Sigmoid colon (tissue), 7 donors: ENCODE data around the gene FAM149B1. TPM values are rescaled to one million over a fixed set of nuclear protein-coding genes. Genes with fewer than 3 reads are reported as not detected.

Experiments used
- DNase-seq: peaks from one replicate; pipeline ENCODE4 v3.0.0-alpha.2; 2019
- H3K27ac ChIP-seq, 4 donors: fragments of 200-600 bp; sonication (generic); one replicate each; pipeline ENCODE4 v1.5.1; 2016 to 2019; ENCODE audit warnings: mild to moderate bottlenecking in 1 of 4
- H3K27me3 ChIP-seq, 3 donors: fragments of 200-600 bp; sonication (generic); one replicate each; pipeline ENCODE4 v1.5.1; 2019; ENCODE audit warnings: mild to moderate bottlenecking in 1 of 3
- H3K36me3 ChIP-seq, 4 donors: fragments of 200-600 bp; sonication (generic); one replicate each; pipeline ENCODE4 v1.5.1; 2016 to 2019
- H3K4me1 ChIP-seq, 4 donors: fragments of 200-600 bp; sonication (generic); one replicate each; pipeline ENCODE4 v1.5.1; 2017 to 2019
- H3K4me3 ChIP-seq, 4 donors: fragments of 200-600 bp; sonication (generic); one replicate each; pipeline ENCODE4 v1.5.1; 2017 to 2019; ENCODE audit warnings: mild to moderate bottlenecking in 2 of 4, moderate library complexity in 1 of 4
- H3K9me3 ChIP-seq, 4 donors: fragments of 200-600 bp in 3 of 4; sonication (generic) in 3 of 4; one replicate each; pipeline versions ENCODE4 v1.5.1 to v1.6.1; 2013 to 2019
- EP300 ChIP-seq, 4 donors: sonication (generic); formaldehyde crosslinking; IDR thresholded peaks; one replicate each; pipeline ENCODE4 v1.6.1; 2017; ENCODE audit warnings: antibody characterized with exemption in 4 of 4
- POLR2A ChIP-seq, 2 donors: fragments of 450-650 bp; IDR thresholded peaks; one replicate each; pipeline ENCODE4 v1.6.1; 2016; ENCODE audit warnings: antibody characterized with exemption in 2 of 2, mild to moderate bottlenecking in 2 of 2, moderate library complexity in 2 of 2
- POLR2AphosphoS5 ChIP-seq, 4 donors: sonication (generic); formaldehyde crosslinking; IDR thresholded peaks; one replicate each; pipeline ENCODE4 v1.6.1; 2017; ENCODE audit warnings: antibody characterized with exemption in 4 of 4
- WGBS, 2 donors: extraction: QIAGEN DNeasy Blood & Tissue Kit; methylation state at CpG; one replicate each; pipeline ENCODE4 v1.1.7; 2013; 5-methylcytosine and 5-hydroxymethylcytosine counted together
- intact Hi-C: fragments of 100-400 bp; cut with DNase I; formaldehyde crosslinking; loops from one replicate; pipeline ENCODE4 v1.15.1; 2023
- polyA plus RNA-seq, 3 donors: library from polyadenylated mRNA; stranded (reverse); fragments of 200-250 nt; gene quantifications; one replicate each; pipeline ENCODE4 v1.2.3, GENCODE V29; 2013
- total RNA-seq, 4 donors: library from RNA; depleted of rRNA; stranded (reverse); fragments of >200 nt; gene quantifications; one replicate each; pipeline ENCODE4 v1.1.0, GENCODE V29; 2016
- TF ChIP-seq, protein P1 (sequence below), 4 experiments: fragments of 450-650 bp in 3 of 4; fragments of 200-600 bp in 1 of 4; IDR thresholded peaks; one replicate each; pipeline ENCODE4 v1.5.1; 2016 to 2019; ENCODE audit warnings: antibody characterized with exemption in 4 of 4, mild to moderate bottlenecking in 3 of 4, moderate library complexity in 2 of 4
- donor health status: healthy with polysubstance abuse.
- donor health status: Bipolar disorder and iron deficiency.
- donor health status: healthy.

FAM149B1 gene
- total and polyA plus RNA-seq, 7 donors: 12.1 to 22.7 (median 14.4) TPM

DNA sequence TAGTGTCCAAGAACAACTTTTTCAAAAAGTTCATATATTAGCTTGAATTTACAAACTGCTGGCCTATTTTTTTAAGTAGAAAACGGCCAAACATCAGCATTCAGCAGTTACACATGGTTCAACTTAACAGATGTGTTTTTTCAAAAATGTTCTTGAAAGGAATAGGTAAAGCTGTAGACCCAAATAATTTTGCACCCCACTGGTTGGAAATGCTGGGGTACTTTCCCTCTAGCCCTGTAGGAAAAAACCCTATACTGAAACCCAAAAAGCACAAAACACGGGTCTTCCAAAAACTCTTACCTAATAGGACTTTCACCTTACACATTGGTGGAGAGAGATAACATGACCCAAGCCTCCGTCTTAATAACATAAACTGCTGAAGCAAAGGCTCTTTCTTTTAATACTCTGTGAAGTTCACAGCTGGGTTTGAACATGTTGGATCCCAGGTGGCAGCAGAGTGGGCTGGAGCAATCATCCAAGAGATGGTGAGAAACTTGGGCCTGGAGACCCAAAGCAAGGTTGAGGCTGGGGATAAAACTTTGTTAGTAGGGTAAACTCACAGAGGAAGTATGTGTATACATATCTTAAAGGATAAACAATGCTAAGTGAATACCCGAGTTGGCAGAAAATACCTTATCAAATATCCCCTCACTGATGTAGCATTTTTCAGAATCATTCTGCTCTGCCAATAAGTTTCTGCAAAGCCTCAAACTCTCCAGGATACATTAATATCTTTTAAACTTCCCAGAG lies 79.8 kb downstream of the FAM149B1 start:
- DNase-seq: no peak
- Histone ChIP-seq H3K4me1 (peaks cover 0 to 42% (median 36%) of the 10 kb centered on the region in 4 donors), H3K4me3 (peak overlapping the region; percentile 66 to 98 (median 76)), H3K27ac (peak overlapping the region; percentile 81 to 91 (median 84)), H3K27me3 (no peaks in the 10 kb centered on the region), H3K9me3 (no peaks in the 10 kb centered on the region), H3K36me3 (peaks cover 0 to 46% (median 10%) of the 10 kb centered on the region in 4 donors)
- TF ChIP-seq EP300 (IDR thresholded peaks at IDR 0.05): no peak
- TF ChIP-seq, protein P1, sequence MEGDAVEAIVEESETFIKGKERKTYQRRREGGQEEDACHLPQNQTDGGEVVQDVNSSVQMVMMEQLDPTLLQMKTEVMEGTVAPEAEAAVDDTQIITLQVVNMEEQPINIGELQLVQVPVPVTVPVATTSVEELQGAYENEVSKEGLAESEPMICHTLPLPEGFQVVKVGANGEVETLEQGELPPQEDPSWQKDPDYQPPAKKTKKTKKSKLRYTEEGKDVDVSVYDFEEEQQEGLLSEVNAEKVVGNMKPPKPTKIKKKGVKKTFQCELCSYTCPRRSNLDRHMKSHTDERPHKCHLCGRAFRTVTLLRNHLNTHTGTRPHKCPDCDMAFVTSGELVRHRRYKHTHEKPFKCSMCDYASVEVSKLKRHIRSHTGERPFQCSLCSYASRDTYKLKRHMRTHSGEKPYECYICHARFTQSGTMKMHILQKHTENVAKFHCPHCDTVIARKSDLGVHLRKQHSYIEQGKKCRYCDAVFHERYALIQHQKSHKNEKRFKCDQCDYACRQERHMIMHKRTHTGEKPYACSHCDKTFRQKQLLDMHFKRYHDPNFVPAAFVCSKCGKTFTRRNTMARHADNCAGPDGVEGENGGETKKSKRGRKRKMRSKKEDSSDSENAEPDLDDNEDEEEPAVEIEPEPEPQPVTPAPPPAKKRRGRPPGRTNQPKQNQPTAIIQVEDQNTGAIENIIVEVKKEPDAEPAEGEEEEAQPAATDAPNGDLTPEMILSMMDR (IDR thresholded peaks at IDR 0.05): no peak
- TF ChIP-seq POLR2A (IDR thresholded peaks at IDR 0.05): no peak
- no peak for TF ChIP-seq POLR2AphosphoS5 (IDR thresholded peaks at IDR 0.05)
- intact Hi-C loops: no loop called here
- WGBS, 2 donors: 26 to 40% methylated on average over 4 of the region's 4 CpGs

DNA sequence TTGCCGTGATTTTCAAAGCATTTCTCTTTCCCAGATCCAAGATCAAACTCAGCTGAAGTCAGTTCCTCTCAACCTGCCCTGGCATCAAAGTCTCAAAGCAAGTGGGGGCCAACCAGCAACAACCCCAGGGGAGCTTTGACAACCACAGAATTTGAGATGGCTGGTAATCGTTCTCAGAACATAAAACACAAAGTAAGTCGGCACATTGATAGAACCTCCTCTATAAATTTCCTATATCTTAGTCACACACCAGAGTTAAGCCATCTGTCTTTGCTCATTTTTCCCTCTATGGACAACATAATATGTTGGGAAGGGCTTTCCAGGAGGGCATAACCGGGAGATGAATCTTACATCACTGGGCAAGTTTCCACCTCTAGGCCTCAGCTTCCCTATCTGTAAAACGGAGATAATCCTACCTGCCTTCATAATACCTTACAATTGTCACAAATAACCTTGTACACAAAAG lies 80.4 kb downstream of the FAM149B1 start:
- Histone ChIP-seq H3K36me3 (peaks cover 0 to 40% (median 8%) of the 10 kb centered on the region in 4 donors), H3K4me3 (no peak overlapping the region), H3K27me3 (no peaks in the 10 kb centered on the region), H3K9me3 (no peaks in the 10 kb centered on the region), H3K4me1 (peaks cover 0 to 45% (median 39%) of the 10 kb centered on the region in 4 donors), H3K27ac (peak overlapping the region; percentile 81 to 91 (median 84))
- intact Hi-C loops: no loop called here
- TF ChIP-seq POLR2A (IDR thresholded peaks at IDR 0.05) (no peak), EP300 (IDR thresholded peaks at IDR 0.05) (no peak)
- TF ChIP-seq, protein P1 (IDR thresholded peaks at IDR 0.05): no peak
- DNase-seq: no peak
- 77 to 79% methylated on average over 5 of the region's 5 CpGs for WGBS, 2 donors

GRCh38 chr10:73251683-73252444 lies 83.9 kb downstream of the FAM149B1 start:
- Histone ChIP-seq H3K4me3 (peak overlapping the region; percentile 47 to 84 (median 78)), H3K4me1 (peaks cover 0 to 34% (median 29%) of the 10 kb centered on the region in 4 donors), H3K9me3 (no peaks in the 10 kb centered on the region), H3K27ac (peak overlapping the region; percentile 85 to 93 (median 88)), H3K27me3 (no peaks in the 10 kb centered on the region), H3K36me3 (peaks cover 0 to 22% (median 0%) of the 10 kb centered on the region in 4 donors)
- WGBS, 2 donors: 8 to 19% methylated on average over 23 of the region's 23 CpGs
- intact Hi-C loops: loop anchor here (5.0 kb wide), 4 partner anchors 85 to 245 kb away; partner anchors contain the start of genes ANXA7, CFAP70, ECD and FAM149B1
- peak; percentile 61 for DNase-seq
- TF ChIP-seq, protein P1 (IDR thresholded peaks at IDR 0.05): peak in 1 of 4 experiments; percentile 18
- TF ChIP-seq POLR2AphosphoS5 (IDR thresholded peaks at IDR 0.05) (no peak), EP300 (IDR thresholded peaks at IDR 0.05) (no peak), POLR2A (IDR thresholded peaks at IDR 0.05) (no peak)

DNA sequence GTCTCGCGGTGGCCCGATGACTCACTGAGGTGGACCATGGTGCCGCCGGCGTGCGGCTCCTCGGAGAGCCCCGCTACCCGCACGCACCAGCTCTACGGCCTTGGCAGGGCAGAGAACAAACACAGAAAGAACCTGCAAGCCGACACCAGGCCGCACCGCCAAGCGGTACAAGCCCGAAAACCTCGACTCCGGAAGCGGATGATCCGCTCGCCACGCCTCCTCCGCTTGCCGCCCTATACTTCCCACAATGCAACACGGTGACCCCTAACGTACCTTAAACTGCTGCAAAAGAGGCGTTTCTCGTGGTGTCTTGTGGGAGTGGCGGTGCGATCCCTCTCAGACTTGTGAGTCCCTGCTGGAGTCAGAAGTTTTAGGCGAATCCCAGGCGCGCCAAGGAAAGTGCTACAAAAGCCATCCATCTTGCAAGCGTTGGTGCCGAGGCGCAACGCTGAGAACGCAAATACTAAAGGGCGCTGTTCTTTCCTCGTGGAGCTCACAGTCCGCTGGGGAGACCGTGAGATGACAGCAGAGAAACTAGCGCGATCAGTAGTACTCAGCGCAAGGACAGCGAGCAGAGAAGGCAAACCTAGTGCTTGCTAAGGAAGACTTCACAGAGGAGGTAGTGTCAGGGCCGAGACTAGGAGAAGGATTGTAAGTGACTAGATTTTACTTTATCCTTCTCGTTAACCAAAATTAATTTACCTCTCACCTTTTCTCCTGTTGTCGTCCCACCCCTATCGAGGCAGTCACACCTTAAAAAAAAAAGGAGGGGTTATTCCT lies 84.7 kb downstream of the FAM149B1 start, which contains the start of gene MRPS16:
MRPS16 (minus strand) TSS at position 200 of the 780 bp plus-strand sequence; CDS start at position 38, 162 bp downstream.
- intact Hi-C loops: loop anchor here (5.0 kb wide), 4 partner anchors 85 to 245 kb away; partner anchors contain the start of genes ANXA7, CFAP70, ECD and FAM149B1
- peaks cover 0 to 32% (median 26%) of the 10 kb centered on the region in 4 donors for H3K4me1 ChIP-seq
- H3K27me3 ChIP-seq: no peaks in the 10 kb centered on the region
- TF ChIP-seq, protein P1 (IDR thresholded peaks at IDR 0.05): no peak
- TF ChIP-seq POLR2A (IDR thresholded peaks at IDR 0.05) (peak; percentile 61 to 64), POLR2AphosphoS5 (IDR thresholded peaks at IDR 0.05) (peak; percentile 74 to 98 (median 86)), EP300 (IDR thresholded peaks at IDR 0.05) (peak in 1 of 4 donors; percentile 69)
- no peaks in the 10 kb centered on the region for H3K9me3 ChIP-seq
- 0% methylated on average over 51 of the region's 51 CpGs for WGBS, 2 donors
- peak; percentile 98 for DNase-seq
- H3K36me3 ChIP-seq: peaks cover 0 to 22% (median 0%) of the 10 kb centered on the region in 4 donors
- peak within 1 kb of the TSS; percentile 85 to 93 (median 88) for H3K27ac ChIP-seq
- H3K4me3 ChIP-seq: peak within 1 kb of the TSS; percentile 47 to 84 (median 78)
